SU-DHL-6 (cell line): ENCODE data around the gene C10orf71.

ENCODE experiments used
- H2AFZ ChIP-seq: fragments of 200-600 bp; sonication (generic); 2 replicates; pipeline ENCODE4 v1.6.1; 2014; ENCODE audit warnings: low read depth, mild to moderate bottlenecking, moderate library complexity, mixed read lengths, antibody characterized with exemption, low read length; ENCODE audit not compliant: severe bottlenecking
- H3F3A ChIP-seq: fragments of 200-600 bp; shearing (Covaris generic); 2 replicates; pipeline ENCODE4 v1.6.0; 2016; ENCODE audit warnings: antibody characterized with exemption, mild to moderate bottlenecking; ENCODE audit not compliant: insufficient read depth
- H3K27ac ChIP-seq: fragments of 200-600 bp; sonication (generic); 2 replicates; pipeline ENCODE4 v1.5.1; 2016; ENCODE audit warnings: low read depth, mild to moderate bottlenecking, low read length, moderate library complexity, mixed read lengths
- H3K27me3 ChIP-seq: fragments of 200-600 bp; sonication (generic), shearing (Covaris generic); 2 replicates; pipeline ENCODE4 v1.6.0; 2014; ENCODE audit warnings: mild to moderate bottlenecking, low read length
- H3K36me3 ChIP-seq: fragments of 200-600 bp; sonication (generic); 2 replicates; pipeline ENCODE4 v1.6.1; 2014; ENCODE audit warnings: mild to moderate bottlenecking, low read length, mixed read lengths
- H3K4me2 ChIP-seq: fragments of 300-600, 200-600 bp; shearing (Covaris generic), sonication (generic); 2 replicates; pipeline ENCODE4 v1.6.0; 2014; ENCODE audit warnings: low read length, low read depth, mild to moderate bottlenecking; ENCODE audit not compliant: poor library complexity, severe bottlenecking
- H3K4me3 ChIP-seq: fragments of 200-600 bp; sonication (generic); 2 replicates; pipeline ENCODE4 v1.5.1; 2014; ENCODE audit warnings: antibody characterized with exemption, low read length, mild to moderate bottlenecking, mixed read lengths; ENCODE audit not compliant: insufficient read depth, poor library complexity, severe bottlenecking
- H3K79me2 ChIP-seq: fragments of 200-600 bp; sonication (generic); 2 replicates; pipeline ENCODE4 v1.6.1; 2014; ENCODE audit warnings: mild to moderate bottlenecking, low read length, moderate library complexity; ENCODE audit not compliant: insufficient read depth
- H3K9ac ChIP-seq: fragments of 200-600 bp; sonication (generic); 2 replicates; pipeline ENCODE4 v1.7.0; 2014; ENCODE audit warnings: mild to moderate bottlenecking, low read length
- H3K9me2 ChIP-seq: fragments of 200-600 bp; sonication (generic); replicated peaks from 2 replicates; pipeline ENCODE4 v1.6.1; 2014; ENCODE audit warnings: low read length; ENCODE audit not compliant: insufficient read depth
- H3K9me3 ChIP-seq: fragments of 200-600 bp; sonication (generic); 2 replicates; pipeline ENCODE4 v1.6.1; 2014; ENCODE audit warnings: low read length, mixed read lengths; ENCODE audit not compliant: insufficient read depth
- H4K20me1 ChIP-seq: fragments of 200-600 bp; sonication (generic); 2 replicates; pipeline ENCODE4 v1.6.1; 2014; ENCODE audit warnings: low read depth, mild to moderate bottlenecking, antibody characterized with exemption, low read length, moderate library complexity, mixed read lengths
- EZH2phosphoT487 ChIP-seq: fragments of 200-600 bp; sonication (generic), shearing (Covaris generic); conservative IDR thresholded peaks from 2 replicates; pipeline ENCODE4 v1.6.1; 2018; ENCODE audit warnings: mild to moderate bottlenecking, antibody characterized with exemption, low read length, moderate library complexity, mixed read lengths
- TF ChIP-seq, protein P1 (sequence below): fragments of 200-600 bp; sonication (generic); IDR thresholded peaks from one replicate; pipeline ENCODE4 v1.5.1; 2017; ENCODE audit warnings: antibody characterized with exemption, mild to moderate bottlenecking, low read length, moderate library complexity; ENCODE audit not compliant: insufficient read depth, poor library complexity, severe bottlenecking

The C10orf71 gene

DNA sequence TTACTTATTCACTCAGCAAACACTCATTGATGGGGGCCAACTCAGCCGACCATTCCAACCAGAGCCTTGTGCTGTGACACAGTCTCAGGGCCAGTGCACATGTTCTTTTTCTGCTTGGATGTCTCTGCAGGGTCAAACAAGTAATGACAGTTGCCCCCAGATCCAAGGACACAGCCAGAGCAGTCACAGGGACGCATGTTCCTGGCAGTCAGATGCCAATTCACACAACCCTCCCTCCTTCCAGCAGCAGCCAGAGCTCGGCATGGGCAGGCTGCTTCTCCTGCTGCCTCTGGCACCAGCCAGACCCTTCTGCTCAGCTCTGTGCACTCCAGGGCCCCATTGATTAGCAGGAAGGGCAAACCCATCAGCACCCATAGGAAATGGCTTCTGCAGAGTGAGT, 76.6 kb downstream of the C10orf71 start:
- TF ChIP-seq, protein P1, sequence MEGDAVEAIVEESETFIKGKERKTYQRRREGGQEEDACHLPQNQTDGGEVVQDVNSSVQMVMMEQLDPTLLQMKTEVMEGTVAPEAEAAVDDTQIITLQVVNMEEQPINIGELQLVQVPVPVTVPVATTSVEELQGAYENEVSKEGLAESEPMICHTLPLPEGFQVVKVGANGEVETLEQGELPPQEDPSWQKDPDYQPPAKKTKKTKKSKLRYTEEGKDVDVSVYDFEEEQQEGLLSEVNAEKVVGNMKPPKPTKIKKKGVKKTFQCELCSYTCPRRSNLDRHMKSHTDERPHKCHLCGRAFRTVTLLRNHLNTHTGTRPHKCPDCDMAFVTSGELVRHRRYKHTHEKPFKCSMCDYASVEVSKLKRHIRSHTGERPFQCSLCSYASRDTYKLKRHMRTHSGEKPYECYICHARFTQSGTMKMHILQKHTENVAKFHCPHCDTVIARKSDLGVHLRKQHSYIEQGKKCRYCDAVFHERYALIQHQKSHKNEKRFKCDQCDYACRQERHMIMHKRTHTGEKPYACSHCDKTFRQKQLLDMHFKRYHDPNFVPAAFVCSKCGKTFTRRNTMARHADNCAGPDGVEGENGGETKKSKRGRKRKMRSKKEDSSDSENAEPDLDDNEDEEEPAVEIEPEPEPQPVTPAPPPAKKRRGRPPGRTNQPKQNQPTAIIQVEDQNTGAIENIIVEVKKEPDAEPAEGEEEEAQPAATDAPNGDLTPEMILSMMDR, result no peak
- TF ChIP-seq EZH2phosphoT487, result no peak
- no peaks in the 10 kb centered on the region for H4K20me1 ChIP-seq
- H3K79me2 ChIP-seq, result no peaks in the 10 kb centered on the region
- no peaks in the 10 kb centered on the region for H3K36me3 ChIP-seq
- no peaks in the 10 kb centered on the region for H3K9me3 ChIP-seq
- no peak overlapping the region for H2AFZ ChIP-seq
- H3F3A ChIP-seq, result no peaks in the 10 kb centered on the region
- H3K27me3 ChIP-seq, result no peaks in the 10 kb centered on the region
- H3K9ac ChIP-seq, result no peak overlapping the region
- no peak overlapping the region for H3K4me3 ChIP-seq
- H3K27ac ChIP-seq, result no peak overlapping the region
- no peak overlapping the region for H3K4me2 ChIP-seq
- H3K9me2 ChIP-seq, result no peaks in the 10 kb centered on the region
